GM12874 (cell line): ENCODE measurements around the gene NPEPL1.

Experiments
- CTCF ChIP-seq: IDR thresholded peaks from 2 replicates; pipeline ENCODE4 v1.5.1; 2011; ENCODE audit warnings: low read depth, mild to moderate bottlenecking, control low read depth, low read length, moderate library complexity; ENCODE audit not compliant: insufficient read depth

Gene NPEPL1

GRCh38 chr20:58744836-58745235 lies 52.2 kb downstream of the NPEPL1 start:
- no peak for TF ChIP-seq CTCF

- no peak for TF ChIP-seq CTCF
These were observed 52.8 kb downstream of the NPEPL1 start for GRCh38 chr20:58745391-58745790.

GRCh38 chr20:58746620-58747019 lies 54.0 kb downstream of the NPEPL1 start:
- no peak for TF ChIP-seq CTCF

- TF ChIP-seq CTCF: no peak
These were observed 54.6 kb downstream of the NPEPL1 start for GRCh38 chr20:58747211-58747610.

GRCh38 chr20:58748618-58749017 lies 56.0 kb downstream of the NPEPL1 start:
- no peak for TF ChIP-seq CTCF

GRCh38 chr20:58749098-58749769 lies 56.6 kb downstream of the NPEPL1 start:
- TF ChIP-seq CTCF: no peak

GRCh38 chr20:58749979-58750378 lies 57.4 kb downstream of the NPEPL1 start:
- TF ChIP-seq CTCF: no peak

- TF ChIP-seq CTCF: no peak
These were observed 59.4 kb downstream of the NPEPL1 start for GRCh38 chr20:58751979-58752378.
